SK-N-SH treated with all-trans-retinoic acid at 6 μM for 48 hours (cell line): ENCODE data around the gene LIN7B.

ENCODE experiments used
- CSDC2 ChIP-seq: fragments of 250-450 bp; sonication (Bioruptor Pico); IDR thresholded peaks from 2 replicates; pipeline ENCODE4 v1.5.0; 2020; ENCODE audit warnings: mild to moderate bottlenecking, moderate library complexity
- PATZ1 ChIP-seq: fragments of 250-450 bp; sonication (Bioruptor Pico); IDR thresholded peaks from 2 replicates; pipeline ENCODE4 v1.8.0; 2020; ENCODE audit warnings: mild to moderate bottlenecking, moderate library complexity, borderline replicate concordance
- PPARA ChIP-seq: fragments of 250-450 bp; sonication (Bioruptor Pico); IDR thresholded peaks from 2 replicates; pipeline ENCODE4 v1.5.0; 2020; ENCODE audit warnings: mild to moderate bottlenecking, borderline replicate concordance
- RARB ChIP-seq: fragments of 250-450 bp; sonication (Bioruptor Pico); IDR thresholded peaks from 2 replicates; pipeline ENCODE4 v1.8.0; 2021; ENCODE audit warnings: mild to moderate bottlenecking, moderate library complexity
- ZC3H10 ChIP-seq: fragments of 250-450 bp; sonication (Bioruptor Pico); IDR thresholded peaks from 2 replicates; pipeline ENCODE4 v1.5.1; 2021; ENCODE audit warnings: mild to moderate bottlenecking, moderate library complexity

GRCh38 chr19:49145573-49146407, 31.6 kb downstream of the LIN7B start:
- TF ChIP-seq PPARA (CRISPR knock-in tag) (no peak), RARB (CRISPR knock-in tag) (no peak), PATZ1 (CRISPR knock-in tag) (no peak), ZC3H10 (CRISPR knock-in tag) (no peak), CSDC2 (CRISPR knock-in tag) (no peak)
